CD4-positive, alpha-beta T cell treated with Interferon gamma for 1 hour (primary cell): ENCODE results near the gene CDH18.

Experiments used
- DNase-seq: peaks from one replicate; pipeline ENCODE4 v3.0.0-alpha.2; 2020

The CDH18 gene, protein sequence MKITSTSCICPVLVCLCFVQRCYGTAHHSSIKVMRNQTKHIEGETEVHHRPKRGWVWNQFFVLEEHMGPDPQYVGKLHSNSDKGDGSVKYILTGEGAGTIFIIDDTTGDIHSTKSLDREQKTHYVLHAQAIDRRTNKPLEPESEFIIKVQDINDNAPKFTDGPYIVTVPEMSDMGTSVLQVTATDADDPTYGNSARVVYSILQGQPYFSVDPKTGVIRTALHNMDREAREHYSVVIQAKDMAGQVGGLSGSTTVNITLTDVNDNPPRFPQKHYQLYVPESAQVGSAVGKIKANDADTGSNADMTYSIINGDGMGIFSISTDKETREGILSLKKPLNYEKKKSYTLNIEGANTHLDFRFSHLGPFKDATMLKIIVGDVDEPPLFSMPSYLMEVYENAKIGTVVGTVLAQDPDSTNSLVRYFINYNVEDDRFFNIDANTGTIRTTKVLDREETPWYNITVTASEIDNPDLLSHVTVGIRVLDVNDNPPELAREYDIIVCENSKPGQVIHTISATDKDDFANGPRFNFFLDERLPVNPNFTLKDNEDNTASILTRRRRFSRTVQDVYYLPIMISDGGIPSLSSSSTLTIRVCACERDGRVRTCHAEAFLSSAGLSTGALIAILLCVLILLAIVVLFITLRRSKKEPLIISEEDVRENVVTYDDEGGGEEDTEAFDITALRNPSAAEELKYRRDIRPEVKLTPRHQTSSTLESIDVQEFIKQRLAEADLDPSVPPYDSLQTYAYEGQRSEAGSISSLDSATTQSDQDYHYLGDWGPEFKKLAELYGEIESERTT

DNA sequence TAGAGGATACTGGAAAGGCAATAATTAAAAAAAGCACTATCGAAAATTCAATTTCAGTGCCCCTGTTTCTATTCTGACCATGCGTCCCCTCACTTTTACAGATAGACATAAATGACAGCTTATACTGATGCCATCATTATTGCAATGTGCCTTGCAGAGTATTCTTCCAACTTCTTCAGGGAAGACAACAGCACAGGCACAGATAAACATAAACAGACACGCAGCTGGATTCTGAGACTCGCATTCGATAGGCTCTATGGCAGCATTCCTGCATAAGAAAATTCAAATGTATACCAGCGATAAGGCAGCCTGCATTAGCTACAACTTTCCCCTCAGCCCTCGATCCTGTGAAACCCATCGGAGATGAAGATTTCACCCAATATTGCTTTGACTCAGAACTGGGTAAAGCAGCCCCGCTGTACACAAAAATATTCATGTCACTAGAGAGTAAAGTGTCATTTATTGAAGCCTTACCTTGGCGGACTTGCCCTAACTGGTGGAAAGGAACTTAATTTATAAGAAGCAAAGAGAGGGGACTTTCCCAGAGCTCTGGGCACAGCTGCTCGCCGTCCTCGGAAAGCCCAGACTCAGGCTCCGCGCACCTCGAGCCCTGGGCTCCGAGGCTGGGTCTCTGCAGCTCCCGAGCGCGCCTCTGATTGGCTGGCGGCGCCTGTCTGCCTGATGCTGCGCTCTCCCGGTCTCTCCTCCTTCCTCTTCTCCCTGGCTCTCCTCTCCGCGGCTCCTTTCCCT lies at the start of gene CDH18:
TSS of gene CDH18 (minus strand) at position 589 of the 750 bp plus-strand sequence. CDS start 149,214 bp downstream, outside the sequence.
- no peak for DNase-seq

DNA sequence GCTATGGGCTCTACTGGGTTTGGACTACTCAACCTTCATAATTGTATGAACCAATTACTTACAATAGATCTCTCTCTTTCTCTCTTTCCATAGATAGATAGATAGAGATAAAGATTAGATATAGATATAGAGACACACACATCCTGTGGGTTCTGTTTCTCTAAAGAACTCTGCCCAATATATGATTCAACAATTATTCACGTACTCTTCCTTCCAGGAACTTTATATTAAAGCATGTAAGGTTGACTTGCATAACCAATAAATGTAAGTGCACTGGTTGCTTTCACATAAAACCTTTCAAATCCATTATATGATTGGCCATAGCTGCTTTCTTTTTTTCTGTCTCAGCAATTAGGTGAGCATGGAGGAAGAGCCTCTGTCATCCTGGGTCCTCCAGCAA lies 46.7 kb upstream of the CDH18 start:
- DNase-seq: no peak

DNA sequence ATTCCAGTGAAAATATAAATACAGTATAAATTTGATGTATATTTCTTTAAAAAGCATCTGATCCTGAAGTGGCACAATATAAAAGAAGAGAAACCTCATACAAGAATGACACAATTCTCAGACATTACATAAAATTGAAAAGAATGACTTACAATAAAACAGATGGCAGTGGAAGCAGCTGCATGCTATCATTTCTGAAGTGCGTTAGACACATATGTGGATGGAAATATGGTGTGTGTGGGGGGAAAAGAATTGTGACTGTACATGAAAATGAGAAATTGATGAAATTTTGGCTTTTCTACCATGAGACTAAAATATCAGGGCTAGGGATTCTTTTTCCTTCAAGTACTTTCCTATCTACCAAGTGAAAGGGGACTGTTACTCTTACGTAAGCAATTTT lies 45.9 kb upstream of the CDH18 start:
- no peak for DNase-seq

GRCh38 chr5:20032896-20033295 lies 44.9 kb upstream of the CDH18 start:
- DNase-seq: no peak

DNA sequence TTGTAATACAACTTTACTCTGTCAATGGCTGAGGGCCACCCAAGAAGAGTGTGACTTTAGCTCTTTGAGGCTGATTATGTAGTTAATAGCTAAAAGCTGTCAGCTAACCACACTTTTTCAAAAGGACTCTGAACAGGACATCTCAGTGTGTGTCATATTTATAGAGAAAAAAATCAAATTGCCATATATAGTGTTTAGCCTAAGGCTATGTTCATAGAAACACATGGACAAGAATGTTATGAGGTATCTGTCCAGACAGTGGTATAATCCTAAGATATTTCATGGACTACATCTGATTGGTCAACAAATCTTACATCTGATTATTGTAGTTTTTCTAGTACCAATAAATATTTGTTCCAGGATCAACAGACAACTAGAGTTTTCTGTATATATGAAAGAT lies 42.1 kb upstream of the CDH18 start:
- no peak for DNase-seq

- no peak for DNase-seq
These were observed 41.3 kb upstream of the CDH18 start for GRCh38 chr5:20029266-20029665.

DNA sequence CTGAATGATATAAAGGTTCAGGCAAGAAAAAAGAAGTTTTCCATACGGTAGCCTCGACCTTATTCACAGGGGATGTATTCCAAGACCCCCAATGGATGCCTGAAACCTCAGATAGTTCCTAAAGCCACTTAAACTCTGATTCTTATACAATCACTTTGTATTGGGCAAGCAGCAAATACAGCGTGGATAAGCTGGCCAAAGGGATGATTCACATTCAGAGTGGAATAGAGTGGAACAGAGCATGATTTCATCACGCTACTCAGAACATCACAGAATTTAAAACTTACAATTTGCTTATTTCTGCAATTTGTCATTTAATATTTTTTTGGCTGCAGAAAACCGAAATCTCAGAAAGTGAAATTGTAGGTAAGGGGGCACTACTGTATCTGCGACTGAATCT lies 40.5 kb upstream of the CDH18 start:
- no peak for DNase-seq

GRCh38 chr5:20023686-20024180 lies 35.7 kb upstream of the CDH18 start:
- no peak for DNase-seq

DNA sequence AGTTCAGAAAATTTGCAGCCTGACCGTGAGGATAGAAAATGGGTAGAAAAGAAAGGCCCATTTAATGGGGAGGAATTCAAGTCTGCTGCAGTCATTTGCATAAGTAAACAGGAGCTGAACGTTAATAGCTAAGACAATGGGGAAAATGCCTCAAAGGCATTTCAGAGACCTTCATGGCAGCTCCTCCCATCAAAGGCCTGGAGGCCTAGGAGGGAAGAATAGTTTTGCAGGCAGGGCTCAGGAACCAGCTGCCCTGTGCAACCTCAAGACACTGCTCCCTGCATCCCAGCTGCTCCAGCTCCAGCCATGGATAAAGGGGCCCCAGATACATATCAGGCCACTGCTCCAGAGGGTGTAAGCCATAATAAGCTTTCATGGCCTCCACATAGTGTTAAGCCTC lies 32.2 kb upstream of the CDH18 start:
- no peak for DNase-seq

GRCh38 chr5:20017021-20017420 lies 29.0 kb upstream of the CDH18 start:
- DNase-seq: no peak

GRCh38 chr5:20000416-20000815 lies 12.4 kb upstream of the CDH18 start:
- DNase-seq: no peak

DNA sequence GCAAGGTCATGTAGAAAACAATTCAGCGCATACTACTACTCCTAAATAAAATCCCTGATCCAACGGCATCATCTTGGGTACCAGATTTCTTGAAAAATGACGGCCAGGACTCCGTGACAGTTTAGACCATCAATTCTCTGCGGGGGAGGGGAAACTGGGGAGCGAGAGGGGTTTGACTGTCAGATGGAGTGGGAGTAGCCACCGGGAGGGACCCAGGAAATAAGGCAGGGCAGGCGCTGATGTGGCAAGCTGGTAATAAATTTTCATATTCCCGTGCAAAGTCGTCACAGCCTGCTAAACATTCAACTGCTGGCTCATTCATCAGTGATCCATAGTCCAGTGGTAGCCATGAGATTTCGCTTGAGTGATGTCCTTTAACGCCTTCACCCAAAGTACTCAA lies 457 bp upstream of the CDH18 start:
- DNase-seq: no peak

DNA sequence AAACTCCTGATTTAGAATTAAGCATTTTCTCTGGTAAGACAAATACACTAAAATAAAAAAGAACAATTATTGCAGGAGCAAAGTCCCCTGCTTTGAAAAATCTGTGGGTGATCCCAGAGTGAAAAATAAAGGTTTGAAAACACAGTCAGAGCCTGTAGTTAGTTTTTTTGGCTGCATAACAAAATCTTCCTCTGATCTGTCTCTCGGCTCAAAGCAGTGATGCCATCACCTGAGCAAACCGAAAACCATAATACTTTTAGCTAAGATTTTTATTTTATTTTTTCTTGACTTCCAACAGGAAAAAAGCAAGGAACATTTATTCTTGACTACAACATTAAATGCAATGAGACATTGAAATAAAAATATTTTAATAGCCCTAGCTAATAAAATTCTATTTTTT lies 1.2 kb downstream of the CDH18 start:
- no peak for DNase-seq

GRCh38 chr5:19986031-19986619 lies 1.9 kb downstream of the CDH18 start:
- no peak for DNase-seq

GRCh38 chr5:19978476-19978875 lies 9.5 kb downstream of the CDH18 start:
- no peak for DNase-seq

DNA sequence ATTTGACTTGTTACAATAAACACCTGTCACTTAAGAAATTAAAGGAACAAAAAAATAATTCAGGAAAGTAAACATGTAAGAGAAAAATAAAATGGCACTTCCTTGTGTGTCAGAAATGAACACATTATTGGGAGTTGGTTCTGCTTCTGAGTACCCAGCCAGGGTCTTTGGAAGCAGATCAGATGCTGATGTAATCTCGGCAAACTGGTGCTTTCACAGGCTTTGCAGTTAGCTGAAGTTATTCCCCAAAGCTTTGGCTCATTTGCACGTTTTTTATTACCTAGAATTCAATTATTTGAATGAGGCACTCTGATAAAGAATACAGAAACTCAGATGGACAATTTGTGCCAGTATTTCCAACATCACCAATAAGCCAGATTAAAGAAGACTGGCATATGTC lies 10.9 kb downstream of the CDH18 start:
- DNase-seq: no peak

GRCh38 chr5:19975795-19976194 lies 12.2 kb downstream of the CDH18 start:
- no peak for DNase-seq

DNA sequence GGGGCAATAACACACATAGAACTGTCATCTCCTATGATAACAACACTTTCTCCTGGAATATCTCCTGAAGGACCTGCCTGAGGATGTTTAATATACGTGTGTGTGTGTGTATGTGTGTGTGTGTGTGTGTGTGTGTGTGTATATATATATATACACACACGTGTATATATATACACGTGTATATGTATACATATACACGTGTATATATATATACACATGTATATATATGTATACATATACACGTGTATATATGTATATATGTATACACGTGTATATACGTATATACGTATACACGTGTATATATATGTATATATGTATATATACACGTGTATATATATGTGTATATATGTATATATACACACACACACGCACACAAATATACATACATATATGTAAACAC lies 27.5 kb downstream of the CDH18 start:
- no peak for DNase-seq

GRCh38 chr5:19959830-19960384 lies 28.1 kb downstream of the CDH18 start:
- no peak for DNase-seq

- DNase-seq: no peak
These were observed 37.1 kb downstream of the CDH18 start for GRCh38 chr5:19950897-19951296.

DNA sequence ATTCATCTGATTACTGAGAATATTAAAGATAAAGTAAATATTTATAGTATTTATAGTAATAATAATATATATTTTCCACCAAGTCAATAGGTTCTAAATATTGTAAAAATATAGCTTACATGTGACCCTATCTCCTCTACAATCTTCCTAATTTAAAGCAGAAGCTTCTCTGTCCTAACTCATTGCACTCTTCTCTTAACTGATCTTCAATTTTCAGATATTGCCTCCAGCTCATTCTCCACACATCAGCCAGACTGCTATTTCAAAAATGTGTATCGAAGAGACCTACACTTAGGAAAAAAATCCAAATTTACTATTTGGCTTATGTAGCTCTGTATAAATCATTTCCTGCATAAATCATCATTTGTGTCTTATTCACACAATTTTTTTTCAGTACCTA lies 47.8 kb downstream of the CDH18 start:
- no peak for DNase-seq

- no peak for DNase-seq
These were observed 57.5 kb downstream of the CDH18 start for GRCh38 chr5:19930451-19930850.
